Right kidney (tissue), 1 donor: ENCODE results near the gene CLECL1.
"Not testable (repeated sequence)": the region's sequence is repeated elsewhere in the genome, so short reads cannot be mapped to it uniquely, and the experiment has no call there.

Experiments
- DNase-seq: peaks from one replicate; pipeline ENCODE4 v3.0.0-alpha.2; 2016

CLECL1 gene

DNA sequence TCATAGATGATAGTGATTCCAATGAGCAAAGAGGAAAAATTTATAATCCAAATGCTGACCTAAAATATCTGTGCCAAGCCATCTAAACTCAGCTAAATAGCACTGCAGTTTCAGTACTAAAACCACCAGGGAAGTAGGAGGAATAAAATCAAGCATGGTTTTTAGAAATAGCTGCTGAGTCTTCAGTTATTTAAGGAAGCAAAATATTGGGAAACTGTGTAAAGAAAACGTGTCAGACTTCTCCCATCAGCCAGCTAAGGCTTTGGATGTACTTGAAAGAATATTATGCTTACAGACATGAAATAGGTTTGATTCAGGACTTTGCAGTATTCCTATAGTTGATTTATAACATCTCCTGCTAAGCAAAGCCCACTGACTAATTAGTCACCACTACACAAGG lies 38.7 kb downstream of the CLECL1 start:
- DNase-seq, result no peak

GRCh38 chr12:9692909-9693308 lies 40.0 kb downstream of the CLECL1 start:
- no peak for DNase-seq

- DNase-seq, result no peak
Measured at GRCh38 chr12:9687228-9687627, 45.7 kb downstream of the CLECL1 start.

DNA sequence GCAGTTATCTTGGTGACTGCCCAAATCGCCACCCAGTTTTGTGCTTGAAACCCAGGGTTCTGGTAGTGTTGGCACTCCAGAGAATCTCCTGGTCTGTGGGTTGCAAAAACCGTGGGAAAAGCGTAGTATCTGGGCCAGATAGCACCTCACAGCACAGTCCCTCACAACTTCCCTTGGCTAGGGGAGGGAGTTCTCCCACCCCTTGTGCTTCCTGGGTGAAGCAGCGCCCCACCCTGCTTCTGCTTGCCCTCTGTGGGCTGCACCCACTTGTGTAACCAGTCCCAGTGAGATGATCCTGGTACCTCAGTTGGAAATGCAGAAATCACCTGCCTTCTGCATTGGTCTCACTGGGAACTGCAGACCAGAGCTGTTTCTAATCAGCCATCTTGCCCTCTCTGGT lies 47.0 kb downstream of the CLECL1 start:
- DNase-seq, result no peak

- not testable (repeated sequence) for DNase-seq
Measured at GRCh38 chr12:9685366-9685765, 47.5 kb downstream of the CLECL1 start.

DNA sequence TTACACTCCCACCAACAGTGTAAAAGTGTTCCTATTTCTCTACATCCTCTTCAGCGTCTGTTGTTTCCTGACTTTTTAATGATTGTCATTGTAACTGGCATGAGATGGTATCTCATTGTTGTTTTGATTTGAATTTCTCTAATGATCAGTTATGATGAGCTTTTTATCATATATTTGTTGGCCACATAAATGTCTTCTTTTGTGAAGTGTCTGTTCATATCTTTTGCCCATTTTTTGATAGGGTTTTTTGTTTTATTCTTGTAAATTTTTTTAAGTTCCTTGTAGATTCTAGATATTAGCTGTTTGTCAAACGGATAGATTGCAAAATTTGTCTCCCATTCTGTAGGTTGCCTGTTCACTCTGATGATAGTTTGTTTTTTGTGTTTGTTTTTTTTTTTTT lies 49.9 kb downstream of the CLECL1 start:
- not testable (repeated sequence) for DNase-seq

- DNase-seq, result not testable (repeated sequence)
Measured at GRCh38 chr12:9682508-9682907, 50.4 kb downstream of the CLECL1 start.

GRCh38 chr12:9674226-9674590 lies 58.7 kb downstream of the CLECL1 start:
- DNase-seq, result no peak

DNA sequence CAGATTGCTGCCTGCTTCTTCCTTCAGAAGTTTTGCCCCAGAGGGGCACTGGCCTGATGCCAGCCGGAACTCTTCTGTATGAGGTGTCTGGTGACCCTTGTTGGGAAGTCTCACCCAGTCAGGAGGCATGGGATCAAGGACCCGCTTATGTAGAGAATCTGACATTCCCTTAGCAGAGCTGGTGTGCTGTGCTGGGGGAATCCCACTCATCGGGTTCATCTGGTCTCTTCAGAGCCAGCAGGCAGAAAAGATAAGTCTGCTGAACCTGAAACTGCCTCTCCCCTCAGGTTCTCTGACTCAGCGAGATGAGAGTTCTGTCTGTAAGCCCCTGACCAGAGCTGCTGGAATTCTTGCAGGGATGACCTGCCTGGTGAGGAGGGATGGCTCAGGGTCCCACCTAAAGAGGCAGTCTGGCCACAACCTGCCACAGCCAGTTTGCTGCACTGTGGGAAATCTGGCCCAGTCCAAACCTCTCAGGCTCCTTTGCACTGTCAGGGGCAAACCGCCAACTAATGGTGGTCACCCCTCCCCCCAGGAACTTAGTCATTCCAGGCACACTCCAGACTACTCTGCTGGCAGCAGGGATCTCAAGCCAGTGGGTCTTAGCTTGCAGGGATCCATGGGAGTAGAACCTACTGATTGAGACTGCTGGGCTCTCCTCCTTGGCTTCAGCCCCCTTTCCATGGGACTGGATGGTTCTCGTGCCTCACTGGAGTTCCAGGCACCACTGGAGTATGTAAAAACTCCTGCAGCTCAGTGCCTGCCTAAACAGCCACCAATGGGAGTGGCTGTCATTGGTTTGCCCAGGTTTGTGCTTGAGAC lies 59.3 kb downstream of the CLECL1 start:
- no peak for DNase-seq
